HPDE6-E6E7 (cell line): ENCODE results near the gene SLF2.

ENCODE experiments used
- DNase-seq: peaks from one replicate; pipeline ENCODE4 v3.0.0; 2011; ENCODE audit warnings: missing footprints; ENCODE audit errors: extremely low spot score

SLF2 gene, protein sequence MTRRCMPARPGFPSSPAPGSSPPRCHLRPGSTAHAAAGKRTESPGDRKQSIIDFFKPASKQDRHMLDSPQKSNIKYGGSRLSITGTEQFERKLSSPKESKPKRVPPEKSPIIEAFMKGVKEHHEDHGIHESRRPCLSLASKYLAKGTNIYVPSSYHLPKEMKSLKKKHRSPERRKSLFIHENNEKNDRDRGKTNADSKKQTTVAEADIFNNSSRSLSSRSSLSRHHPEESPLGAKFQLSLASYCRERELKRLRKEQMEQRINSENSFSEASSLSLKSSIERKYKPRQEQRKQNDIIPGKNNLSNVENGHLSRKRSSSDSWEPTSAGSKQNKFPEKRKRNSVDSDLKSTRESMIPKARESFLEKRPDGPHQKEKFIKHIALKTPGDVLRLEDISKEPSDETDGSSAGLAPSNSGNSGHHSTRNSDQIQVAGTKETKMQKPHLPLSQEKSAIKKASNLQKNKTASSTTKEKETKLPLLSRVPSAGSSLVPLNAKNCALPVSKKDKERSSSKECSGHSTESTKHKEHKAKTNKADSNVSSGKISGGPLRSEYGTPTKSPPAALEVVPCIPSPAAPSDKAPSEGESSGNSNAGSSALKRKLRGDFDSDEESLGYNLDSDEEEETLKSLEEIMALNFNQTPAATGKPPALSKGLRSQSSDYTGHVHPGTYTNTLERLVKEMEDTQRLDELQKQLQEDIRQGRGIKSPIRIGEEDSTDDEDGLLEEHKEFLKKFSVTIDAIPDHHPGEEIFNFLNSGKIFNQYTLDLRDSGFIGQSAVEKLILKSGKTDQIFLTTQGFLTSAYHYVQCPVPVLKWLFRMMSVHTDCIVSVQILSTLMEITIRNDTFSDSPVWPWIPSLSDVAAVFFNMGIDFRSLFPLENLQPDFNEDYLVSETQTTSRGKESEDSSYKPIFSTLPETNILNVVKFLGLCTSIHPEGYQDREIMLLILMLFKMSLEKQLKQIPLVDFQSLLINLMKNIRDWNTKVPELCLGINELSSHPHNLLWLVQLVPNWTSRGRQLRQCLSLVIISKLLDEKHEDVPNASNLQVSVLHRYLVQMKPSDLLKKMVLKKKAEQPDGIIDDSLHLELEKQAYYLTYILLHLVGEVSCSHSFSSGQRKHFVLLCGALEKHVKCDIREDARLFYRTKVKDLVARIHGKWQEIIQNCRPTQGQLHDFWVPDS

DNA sequence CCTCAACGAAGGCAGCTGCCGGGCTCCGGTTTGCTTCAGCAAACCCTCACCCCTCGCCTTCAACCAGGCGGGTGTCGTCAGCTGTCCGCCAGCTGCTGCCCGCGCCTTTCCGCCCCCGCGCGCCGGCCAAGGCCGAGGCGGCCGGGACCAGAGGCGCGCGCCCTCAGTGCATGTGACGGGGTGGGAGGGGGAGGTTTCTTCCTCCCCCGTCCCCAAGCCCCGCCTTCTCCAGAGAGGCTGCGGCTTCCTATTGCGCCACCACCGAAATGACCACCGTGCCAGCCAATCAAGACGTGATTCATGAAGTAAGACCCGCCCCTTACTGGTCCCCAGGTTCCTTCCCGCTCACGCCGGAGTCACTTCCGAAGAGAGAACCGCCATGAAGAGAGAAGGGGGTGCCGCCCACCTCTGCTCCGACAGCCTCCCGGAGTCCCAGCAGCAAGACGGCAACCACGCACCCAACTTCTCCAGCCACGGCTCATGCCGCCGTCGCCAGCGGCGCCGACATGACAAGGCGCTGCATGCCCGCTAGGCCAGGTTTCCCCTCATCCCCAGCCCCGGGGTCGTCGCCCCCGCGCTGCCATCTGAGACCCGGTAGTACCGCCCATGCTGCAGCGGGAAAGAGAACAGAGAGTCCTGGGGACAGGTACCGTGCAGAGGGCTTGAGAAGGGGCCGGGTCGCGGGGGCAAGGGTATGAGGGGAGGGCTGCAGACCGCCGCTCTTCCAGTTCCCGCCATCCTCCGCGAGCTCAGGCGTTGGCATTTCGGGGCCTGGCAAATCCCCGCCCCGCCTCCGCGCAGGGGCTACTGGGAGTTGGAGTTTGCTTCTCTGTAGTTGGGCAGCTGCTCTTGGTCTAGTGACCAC is at the start of gene SLF2:
SLF2 (plus strand) TSS at position 359 of the 865 bp plus-strand sequence; CDS start at position 507, 148 bp downstream.
- DNase-seq = peak; percentile 98

DNA sequence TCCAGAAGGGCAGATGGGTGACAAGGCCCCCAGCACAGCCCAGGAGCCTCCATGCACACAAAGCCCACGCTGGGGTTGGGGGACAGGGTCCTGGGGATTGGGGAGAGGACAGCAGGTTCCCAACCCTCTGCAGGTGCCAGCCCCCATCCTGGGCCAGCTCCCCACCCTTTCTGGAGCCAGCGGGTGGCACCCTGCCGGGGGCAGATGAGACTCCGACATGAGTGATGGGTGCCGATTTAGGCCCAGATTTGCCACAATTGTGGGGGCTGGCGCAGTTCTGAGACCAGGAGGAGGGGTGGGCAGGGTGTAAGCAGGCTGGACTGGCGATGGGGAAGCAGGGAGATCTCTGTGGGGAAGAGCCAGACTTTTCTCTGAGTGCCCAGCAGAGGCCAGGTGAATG is 49.3 kb upstream of the SLF2 start:
- DNase-seq = no peak

DNA sequence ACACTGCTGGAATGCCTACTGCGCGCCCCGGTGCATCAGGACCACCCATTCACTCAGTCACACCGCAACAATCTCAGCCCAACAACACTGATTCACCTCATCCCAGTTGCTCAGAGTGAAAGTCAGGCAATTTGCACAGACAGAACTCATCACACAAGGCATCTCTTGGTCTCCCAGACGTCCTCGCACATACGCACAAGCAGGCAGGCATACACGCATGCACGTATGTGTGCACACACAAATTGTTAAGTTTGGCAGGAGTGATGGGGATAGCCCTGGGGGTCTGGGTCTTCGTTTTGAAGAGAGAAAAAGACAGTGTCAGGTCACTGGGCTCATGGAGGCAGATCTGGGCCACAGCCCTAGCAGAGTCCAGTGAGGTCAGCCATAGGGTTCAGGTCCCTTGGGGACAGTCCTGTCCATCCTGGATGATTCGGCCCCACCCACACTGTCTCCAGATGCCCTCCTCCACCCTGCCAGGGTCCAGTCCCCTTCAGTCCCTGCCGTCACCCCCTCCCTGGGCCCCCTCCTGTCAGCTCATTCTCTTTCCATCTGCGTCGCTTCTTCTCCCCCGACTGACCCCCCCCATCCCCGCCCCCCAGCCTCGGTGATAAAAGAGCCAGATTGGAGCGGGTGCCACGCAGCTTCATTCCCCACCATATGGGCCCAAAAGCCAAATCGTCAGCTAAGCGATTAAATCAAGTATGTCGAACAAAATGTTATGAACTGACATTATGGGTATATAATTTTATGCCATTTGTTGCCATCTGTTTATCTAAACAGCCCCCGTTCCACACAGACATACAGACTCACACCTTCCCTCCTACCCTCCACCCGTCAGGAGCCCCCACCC is 48.5 kb upstream of the SLF2 start:
- DNase-seq = no peak

DNA sequence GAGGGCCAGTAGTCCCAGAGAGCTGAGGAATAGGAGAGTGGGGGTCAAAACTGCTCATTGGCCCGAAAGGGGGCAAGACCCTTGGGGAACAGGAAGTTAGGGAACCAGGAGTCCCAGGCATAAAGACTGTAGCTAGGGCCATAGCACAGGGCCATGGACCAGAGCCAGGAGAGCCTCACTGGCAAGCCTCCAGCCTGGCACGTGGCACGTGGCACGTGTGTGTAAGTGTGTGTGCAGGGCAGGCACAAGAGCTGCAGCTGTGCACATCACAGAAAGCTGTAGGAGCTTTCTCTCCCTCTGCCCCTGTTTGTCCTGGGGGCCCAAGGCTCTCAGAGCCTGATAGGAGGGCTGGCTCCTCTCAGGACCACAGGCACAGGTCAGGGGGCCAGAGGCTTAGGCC is 47.8 kb upstream of the SLF2 start:
- DNase-seq = no peak

DNA sequence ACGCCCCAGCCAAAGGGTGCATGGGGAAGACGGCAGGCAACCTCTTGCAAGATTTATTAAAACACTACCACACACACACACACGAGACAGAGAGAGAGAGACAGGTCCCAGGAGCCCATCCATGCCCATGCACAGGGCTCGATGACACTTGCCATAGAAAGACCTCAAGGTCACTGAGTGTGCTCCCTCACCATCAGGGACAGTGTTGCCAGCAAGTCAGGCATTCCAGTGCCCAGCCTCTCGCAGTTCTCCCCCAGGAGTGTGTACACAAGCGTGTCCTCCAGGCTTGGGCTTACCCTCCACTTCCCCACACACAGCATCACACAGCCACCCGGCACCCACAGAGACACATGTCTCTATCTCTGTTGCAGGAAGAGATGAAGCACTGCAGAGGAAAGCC is 46.8 kb upstream of the SLF2 start:
- no peak for DNase-seq

DNA sequence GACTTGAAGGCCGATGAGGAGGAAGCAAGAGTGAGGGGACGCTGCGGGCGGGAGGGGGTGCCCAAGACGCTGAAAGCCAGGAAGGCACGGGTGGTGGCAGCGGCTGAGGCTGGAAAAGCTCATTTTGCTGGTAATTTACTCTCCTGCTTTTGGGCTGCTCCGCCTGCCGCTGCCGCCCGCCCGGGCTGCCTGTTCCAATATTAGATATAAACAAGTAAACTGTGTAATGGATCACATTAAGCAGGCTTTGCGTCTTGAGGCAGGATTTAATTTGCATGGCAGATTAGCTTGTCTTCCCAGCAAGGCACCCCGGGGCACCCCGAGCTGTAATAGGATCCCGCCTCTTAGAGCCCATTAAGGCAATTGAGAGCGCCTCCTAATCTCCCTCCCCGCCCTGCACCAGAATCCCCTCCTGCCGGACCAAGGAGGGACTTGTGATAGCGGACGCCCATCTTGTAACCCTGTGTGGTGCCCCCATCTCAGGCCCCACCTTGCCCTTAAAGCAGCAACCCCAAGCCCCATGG is 46.1 kb upstream of the SLF2 start:
- DNase-seq = no peak

DNA sequence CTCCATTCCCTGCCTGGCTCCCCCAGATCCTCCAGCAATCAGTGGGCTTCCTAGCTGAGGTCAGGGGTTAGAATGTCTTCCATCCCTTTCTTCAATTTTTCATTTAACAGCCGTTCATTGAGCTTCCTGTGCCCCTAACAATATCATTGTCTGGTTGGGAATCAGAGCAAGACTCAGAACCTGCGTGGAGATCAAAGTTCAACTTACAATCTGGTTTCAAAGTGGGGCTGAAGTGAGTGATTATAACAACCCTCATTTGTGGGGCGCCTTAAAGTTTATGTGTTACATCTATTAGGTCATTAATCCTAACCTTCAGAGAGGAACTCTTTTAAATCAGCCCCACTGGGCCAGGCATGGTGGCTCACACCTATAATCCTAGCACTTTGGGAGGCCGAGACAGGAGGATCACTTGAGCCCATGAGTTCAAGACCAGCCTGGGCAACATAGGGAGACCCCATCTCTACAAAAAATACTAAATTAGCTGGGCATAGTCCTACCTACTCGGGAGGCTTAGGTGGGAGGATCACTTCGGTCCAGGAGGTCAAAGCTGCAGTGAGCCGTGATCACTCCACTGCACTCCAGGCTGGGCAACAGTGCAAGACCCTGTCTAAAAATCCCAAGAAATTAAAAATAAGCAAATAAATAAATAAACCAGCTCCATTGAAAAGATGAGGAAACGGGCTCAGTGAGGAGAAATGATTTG is 45.4 kb upstream of the SLF2 start:
- no peak for DNase-seq

DNA sequence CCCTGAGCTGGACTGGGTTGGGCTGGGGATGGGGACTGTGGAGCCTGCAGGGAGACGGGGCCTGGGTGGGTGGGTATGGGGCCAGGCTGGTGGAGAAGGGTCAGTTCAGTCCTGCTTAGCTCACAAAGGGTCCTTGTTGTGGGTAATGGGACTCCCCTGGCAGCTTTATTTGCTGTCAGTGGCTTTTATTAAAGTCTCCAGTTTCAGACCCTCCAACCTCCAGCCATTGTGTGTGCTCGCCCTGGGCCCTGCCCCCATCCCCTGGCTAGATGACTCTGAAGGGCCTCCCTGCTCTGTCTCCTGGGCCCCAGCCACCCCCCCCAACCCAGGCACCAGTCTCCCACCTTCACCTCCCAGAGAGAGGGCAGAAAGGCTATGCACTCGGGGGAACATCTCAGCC is 44.4 kb upstream of the SLF2 start:
- no peak for DNase-seq

DNA sequence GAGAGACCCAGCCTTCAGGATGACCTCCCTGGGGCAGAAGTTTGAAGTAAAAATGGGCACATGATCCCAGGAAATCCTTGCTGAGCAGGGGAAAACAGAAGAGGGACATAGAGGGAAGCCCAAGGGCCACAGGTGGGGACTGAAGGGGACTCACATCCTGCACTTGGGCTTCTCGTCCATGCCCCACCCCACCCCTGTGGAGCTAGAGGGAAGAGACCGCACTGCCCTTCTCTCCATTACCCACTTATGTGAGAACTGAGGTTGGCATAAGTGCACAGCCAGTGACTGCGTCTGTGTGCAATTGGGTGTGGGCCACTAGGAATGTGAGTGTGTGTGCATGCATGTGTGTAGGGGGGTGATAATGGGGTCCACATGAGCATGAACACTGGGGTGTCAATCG is 43.4 kb upstream of the SLF2 start:
- no peak for DNase-seq

DNA sequence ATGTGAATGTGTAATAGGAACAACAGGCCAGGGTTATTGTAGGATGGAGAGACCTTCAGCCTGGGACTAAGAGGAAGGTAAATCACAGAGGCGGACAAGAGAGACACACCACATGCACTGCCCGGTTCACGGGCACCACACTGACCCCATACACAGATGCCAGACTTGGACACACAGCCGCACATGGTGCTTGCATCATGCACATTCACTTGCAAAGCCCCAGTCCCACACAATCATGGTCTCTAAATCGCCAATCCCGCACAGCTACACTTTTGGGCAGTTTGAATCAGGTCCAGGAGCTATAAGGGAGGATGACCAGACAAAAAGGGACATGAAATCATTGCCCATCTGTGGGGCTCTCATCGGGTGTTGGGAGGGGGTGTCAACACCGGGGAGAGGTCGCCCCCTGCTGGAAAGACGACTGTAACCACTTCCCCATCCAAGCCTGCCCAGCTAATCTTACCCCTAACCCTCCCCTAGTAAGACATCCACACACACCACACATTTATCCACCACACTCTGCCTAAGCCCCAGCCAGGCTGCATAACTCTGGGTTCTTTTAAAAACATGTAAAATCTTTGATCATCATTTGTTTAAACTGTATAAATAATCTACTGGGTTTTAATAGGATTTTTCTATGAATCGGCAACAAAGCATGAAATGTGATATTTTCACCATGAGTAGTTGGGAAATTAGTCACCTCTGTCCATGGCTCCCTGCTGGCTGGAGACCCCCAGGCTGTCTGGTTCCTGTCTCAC is 40.5 kb upstream of the SLF2 start:
- peak; percentile 51 for DNase-seq

DNA sequence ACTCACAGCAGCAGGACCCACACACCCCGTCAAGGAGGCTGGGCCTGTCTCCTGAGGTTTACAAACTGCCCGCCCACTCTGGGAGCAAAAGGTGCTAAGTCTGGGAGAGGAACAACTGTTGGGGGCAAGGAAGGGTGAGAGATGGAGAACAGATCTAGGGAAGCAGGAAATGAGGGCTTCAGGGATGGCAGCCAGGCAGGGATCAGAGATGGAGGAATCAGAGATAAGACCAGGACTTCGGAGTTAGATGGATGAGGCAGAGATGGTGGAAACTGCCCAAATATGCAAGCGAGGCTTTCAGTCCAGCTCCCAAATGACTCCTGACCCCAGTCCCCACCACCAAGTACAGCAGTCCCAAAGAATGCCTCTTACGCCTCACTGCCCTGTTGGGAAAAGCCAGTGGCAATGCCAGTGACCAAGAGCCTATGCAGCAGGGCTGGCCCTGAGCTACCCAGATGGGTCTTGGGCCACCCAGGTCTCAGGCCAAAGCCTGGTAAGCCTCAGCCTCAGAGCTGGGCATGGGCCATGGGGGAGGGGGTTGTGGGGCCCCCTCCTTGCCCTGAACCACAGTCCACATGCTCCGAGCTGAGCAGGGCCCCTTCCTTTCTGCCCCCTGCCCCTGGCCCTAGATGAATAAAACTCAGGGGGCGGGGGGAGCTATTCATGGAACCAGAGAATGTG is 39.5 kb upstream of the SLF2 start:
- no peak for DNase-seq

DNA sequence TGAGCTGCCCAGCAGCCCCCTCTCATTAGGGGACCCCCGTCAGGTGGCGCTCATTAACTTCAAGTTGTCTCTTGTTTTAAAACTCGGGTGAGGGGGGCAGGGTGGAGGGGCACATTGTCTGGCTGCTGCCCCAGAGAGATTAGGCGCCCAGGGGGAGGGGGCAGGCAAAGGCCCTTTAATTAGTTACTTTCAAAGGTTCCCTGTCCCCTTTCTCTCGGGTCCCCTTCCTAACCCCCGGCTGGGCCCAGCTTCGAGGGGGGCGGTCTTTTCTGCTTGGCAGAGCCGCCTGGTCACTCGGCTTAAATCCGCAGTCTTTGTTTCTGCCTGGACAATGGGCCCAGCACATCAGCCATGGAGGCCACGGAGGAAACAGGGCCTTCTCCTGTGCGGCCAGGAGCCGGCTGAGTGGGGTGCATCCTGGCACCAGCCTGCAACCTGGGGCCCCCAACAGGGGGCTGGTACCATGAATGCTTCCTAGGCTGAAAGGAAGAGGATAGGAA is 38.9 kb upstream of the SLF2 start:
- DNase-seq = no peak

DNA sequence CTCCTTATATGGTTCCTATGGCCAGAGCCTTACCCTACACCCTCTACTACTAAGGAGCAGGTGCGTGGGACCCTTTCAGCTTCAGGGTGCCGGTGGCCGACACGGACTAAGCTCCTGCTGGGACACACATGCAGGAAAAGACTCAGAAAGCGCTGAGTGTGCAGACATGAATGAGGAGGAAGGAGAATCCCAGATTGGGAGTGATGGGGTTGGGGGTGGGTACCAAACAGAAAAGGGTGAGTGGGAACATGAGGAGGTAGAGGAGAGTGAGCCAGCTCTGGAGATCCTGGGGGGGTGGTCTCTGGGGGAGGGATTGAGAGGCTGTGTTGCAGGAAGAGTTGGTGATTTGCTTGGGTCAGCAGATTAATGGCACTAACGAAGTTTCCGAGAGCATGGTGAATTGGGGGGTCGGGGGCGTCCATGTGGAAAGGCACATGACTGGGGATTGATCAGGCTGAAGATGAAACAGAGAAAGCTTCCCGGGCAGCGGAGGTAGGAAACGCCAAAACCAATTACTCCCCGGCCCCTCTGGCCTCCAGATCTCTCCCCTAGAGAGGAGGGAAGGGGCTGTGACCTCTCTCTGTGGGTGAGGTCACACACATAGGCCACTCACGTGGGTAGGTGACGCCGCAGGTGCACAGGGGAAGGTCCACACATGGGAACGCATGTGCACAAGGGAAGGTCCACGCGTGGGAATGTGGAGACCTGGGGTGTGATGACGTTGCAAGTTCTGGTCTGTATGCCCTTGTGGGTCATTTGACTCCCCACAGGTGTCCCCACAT is 37.9 kb upstream of the SLF2 start:
- DNase-seq = no peak

DNA sequence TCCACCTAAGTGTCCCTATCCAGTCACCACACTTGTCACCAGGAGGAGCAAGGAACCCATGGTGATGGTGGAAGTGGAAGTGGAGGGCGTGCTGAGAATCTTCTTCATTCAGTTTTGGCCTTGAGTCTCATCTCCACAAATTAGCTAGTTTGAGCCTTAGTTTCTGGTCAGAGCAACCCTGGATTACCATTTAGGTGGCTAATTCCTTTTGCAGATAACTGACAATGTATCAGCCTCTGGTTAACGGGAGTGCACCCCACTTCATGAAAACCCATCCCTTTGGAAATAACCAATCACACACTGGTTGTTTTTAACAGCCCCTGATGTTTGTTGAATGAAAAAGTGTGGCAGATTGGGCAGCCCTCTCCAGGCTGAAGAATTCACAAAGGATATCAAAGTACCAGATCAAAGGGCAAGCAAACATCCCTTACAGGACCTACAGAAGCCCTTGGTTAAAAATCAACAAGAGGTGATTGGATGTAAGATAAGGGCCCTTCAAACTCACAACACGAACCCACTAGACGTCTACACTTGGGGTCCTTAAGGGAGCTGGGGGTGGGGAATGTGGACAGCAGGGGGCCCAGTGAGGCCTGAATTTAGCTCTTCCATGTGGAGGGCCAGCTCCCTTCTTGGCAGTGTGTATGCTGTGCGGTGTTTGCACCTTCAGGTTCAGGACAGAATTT is 37.1 kb upstream of the SLF2 start:
- no peak for DNase-seq

DNA sequence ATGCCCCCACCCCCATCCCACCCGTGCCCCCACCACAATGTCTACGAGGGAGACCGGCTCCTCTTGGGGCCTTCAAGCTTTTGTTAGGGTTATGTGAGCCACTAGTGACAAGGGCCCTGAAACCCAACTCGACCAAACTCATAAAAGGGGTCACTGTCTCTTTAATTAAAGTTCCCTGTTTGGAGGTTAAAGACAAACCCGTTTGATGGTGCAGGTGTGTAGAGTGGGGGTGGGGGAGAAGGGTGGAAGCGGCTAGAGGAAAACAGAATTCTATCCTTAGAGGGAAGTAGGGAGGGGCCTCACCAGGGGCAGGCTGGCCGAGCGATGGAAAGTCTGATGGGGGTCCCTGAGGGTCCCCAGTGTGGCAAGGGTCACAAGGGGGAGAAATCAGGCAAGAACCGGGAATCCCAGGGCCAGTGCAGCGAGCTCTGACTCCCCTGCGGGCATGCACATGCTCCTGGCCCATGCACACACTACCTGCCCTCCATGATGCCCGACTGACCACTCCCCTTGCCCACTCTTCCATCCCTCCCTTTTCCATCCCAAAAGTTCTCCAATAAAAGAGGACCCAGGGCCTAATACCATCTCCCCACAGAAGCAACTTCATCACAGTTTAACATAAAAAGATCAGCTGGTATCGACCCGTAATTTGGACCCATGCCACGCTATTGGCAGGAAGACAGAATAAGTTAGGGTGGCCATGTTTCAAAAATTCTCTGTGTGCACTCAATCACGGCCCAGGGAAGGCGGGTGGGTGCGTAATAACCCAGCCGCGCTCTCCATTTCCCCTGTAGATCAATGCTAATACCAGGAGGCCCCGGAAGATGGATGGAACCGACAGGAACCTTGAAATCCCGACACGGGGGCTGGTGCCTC is 35.9 kb upstream of the SLF2 start:
- DNase-seq = no peak

DNA sequence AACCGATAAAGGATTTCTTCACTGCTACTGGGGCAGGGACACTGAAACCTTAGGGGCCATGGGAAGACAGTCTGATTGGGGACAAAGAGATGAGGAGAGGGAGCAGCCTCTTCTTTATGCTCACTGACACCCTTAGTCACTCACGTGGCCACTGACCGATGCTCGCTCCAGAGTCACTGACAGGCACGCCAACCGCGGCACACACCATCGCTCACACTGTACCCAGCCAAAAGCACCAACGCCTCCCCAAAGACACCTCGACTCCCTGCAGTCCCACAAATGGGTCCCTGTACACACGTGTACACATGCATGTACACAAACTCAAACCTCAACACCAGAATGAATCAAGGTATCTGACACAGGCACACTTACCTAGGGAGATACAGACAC is 35.3 kb upstream of the SLF2 start:
- no peak for DNase-seq
